Bone marrow (tissue), 2 donors: ENCODE results near the gene MLEC.

Source experiments
- DNase-seq, 2 donors: peaks; one replicate each; lab custom pipeline; 2025; lab: John Stamatoyannopoulos, UW

The MLEC gene

GRCh38 chr12:120744922-120745493 is 58.1 kb downstream of the MLEC start:
- DNase-seq, result no peak

DNA sequence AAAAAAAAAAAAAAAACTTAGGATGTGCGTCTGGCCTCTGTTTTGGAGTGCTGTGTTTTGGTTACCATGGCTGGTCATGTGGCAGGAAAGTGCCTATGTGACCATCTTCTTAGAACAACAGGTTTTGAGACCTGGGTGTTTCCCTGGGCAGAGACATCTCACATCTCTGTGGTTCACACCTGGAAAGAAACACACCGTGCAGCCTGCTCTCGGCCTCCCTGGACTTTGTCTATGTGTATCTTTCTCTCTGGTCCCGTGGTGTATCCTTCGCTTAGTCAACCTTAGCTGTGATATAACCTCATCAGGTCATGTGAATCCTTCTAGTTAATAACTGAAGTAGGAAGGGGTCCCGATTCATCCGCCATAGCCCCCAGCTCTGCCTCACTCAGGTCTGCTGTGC is 61.3 kb downstream of the MLEC start:
- DNase-seq, result no peak

GRCh38 chr12:120749256-120749655 is 62.3 kb downstream of the MLEC start:
- DNase-seq, result no peak

DNA sequence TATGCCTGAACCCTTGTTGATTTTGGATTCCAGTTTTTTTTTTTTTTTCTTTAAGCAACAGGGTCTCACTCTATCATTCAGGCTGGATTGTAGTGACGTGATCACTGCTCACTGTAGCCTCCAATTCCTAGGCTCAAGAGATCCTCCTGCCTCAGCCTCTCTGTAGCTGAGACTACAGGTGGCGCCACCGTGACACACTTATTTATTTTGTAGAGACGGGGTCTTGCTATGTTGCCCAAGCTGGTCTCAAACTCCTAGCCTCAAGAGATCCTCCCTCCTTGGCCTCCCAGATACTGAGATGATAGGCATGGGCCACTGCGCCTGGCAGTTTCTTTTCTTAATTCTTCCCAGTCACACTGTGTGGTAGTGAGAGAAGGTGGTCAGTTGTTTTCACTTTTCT is 63.9 kb downstream of the MLEC start:
- DNase-seq, result no peak

- DNase-seq, result no peak
These were observed 64.4 kb downstream of the MLEC start for GRCh38 chr12:120751389-120751788.
